GM19372 (cell line): Measurements from ENCODE around the gene PPCDC.
"Not testable (repeated sequence)": the region's sequence is repeated elsewhere in the genome, so short reads cannot be mapped to it uniquely, and the experiment has no call there.

Source experiments
- ATAC-seq: cut with Tn5 transposase; IDR thresholded peaks from one replicate; pipeline ENCODE4 v1.9.1; 2021; ENCODE audit warnings: mild to moderate bottlenecking, low read depth, moderate library complexity; ENCODE audit not compliant: unreplicated experiment

PPCDC gene

GRCh38 chr15:75064846-75065245, 41.5 kb downstream of the PPCDC start:
- ATAC-seq, result no peak

DNA sequence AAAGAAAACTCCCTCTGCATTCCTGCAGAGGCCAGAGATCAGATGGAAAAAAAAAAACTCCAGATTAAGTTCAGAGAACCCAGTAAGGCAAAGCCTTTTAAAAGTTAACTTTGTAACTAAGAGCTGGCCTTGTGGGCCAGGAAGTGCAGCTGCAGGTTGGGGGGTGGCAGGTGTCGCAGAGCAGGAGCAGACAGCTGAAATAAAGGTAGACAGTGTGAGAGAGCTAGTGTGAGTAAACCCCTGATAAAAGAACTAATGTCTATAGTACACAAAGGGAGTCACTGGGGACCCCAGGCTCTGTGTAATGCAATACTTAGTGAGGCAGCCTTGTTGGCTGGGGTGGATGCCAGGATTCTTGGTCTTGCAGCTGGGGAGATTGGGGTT, 42.1 kb downstream of the PPCDC start:
- ATAC-seq, result no peak

- no peak for ATAC-seq
These were observed 42.6 kb downstream of the PPCDC start for GRCh38 chr15:75065851-75066509.

DNA sequence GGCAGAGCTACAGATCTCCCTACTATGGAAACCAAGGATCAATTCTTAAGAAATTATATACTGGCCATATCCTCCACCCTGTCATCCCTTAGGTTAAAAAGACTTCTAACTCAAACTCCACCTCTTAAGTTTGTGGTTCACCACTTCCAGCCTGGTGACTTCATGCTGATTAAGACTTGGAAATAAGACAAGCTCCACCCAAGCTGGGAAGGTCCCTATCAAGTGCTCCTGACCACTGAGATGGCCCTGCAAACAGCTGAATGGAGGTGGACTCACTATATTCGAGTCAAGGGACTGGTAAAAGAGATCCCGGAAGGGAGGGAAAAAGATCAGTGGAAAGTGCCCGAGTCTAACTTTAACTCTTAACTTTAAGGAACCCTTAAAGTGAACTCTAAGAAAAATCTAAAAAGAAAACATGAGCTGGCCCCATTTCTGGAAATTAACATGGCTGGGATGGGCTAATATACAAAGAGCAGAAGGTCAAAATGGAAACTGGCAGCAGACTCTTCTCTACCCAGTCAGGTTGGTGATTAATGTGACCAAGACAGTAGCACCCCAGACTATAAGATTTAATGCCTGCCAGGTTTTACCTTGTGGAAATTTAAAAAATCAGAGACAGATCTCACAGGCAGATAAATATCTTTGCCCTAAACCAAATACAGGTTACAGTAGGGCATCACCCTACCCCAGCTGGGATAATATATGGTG, 43.9 kb downstream of the PPCDC start:
- ATAC-seq, result no peak

- ATAC-seq, result no peak
These were observed 45.4 kb downstream of the PPCDC start for GRCh38 chr15:75068748-75069147.

- peak; percentile 80 for ATAC-seq
These were observed 46.0 kb downstream of the PPCDC start for GRCh38 chr15:75069301-75069925.

GRCh38 chr15:75070674-75071073, 47.3 kb downstream of the PPCDC start:
- ATAC-seq, result no peak

GRCh38 chr15:75073197-75073596, 49.8 kb downstream of the PPCDC start:
- no peak for ATAC-seq

- ATAC-seq, result no peak
These were observed 52.9 kb downstream of the PPCDC start for GRCh38 chr15:75076277-75076676.

GRCh38 chr15:75077551-75077961, 54.2 kb downstream of the PPCDC start:
- not testable (repeated sequence) for ATAC-seq

DNA sequence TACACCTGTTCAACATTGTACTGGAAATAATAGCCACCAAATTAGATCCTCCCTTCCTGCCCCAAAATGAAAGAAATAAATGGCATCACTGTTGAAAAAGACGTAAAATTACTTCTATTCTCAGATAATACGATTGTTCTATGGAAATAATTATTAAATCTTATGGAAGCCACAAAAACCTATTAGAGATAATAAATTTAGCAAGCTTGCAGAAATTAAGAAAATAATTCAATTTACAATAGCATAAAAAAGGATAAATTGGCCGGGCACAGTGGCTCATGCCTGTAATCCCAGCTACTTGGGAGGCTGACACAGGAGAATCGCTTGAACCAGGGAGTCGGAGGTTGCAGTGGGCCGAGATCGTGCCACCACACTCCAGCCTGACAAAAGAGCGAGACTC, 57.8 kb downstream of the PPCDC start:
- ATAC-seq, result no peak

DNA sequence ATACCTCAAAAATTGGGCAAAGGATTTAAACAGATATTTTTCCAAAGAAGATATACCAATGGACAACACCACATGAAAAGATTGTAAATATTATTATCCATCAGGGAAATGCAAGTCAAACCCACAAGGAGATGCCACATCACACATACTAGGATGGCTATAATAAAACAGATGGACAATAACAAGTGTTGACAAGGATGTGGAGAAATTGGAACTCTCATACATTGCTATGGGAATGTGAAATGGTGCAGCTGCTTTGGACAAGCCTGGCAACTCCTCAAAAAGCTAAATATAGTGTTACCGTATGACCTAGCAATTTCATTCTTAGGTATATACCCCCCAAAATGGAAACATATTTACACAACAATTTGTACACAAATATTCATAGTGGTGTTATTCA, 59.3 kb downstream of the PPCDC start:
- ATAC-seq, result no peak

GRCh38 chr15:75085708-75086107, 62.3 kb downstream of the PPCDC start:
- ATAC-seq, result not testable (repeated sequence)

- no peak for ATAC-seq
These were observed 66.3 kb downstream of the PPCDC start for GRCh38 chr15:75089456-75090387.

GRCh38 chr15:75090388-75090734, 67.0 kb downstream of the PPCDC start:
- ATAC-seq, result no peak

DNA sequence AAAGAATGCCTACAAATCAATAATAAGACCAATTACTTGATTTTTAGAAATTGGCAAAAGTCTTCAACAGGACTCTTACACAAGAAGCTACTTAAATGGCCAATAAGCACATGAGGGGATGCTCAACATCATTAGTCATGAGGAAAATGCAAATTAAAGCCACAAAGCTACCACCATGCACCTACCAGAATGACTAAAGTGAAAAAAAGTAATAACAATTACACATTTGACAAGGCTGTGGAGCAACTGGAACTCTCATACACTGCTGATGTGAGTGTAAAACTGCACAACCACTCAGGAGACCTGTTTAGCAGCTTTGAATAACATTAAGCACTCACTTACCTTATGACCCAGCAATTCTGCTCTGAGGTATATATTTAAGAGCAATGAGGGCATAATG, 68.4 kb downstream of the PPCDC start:
- no peak for ATAC-seq

DNA sequence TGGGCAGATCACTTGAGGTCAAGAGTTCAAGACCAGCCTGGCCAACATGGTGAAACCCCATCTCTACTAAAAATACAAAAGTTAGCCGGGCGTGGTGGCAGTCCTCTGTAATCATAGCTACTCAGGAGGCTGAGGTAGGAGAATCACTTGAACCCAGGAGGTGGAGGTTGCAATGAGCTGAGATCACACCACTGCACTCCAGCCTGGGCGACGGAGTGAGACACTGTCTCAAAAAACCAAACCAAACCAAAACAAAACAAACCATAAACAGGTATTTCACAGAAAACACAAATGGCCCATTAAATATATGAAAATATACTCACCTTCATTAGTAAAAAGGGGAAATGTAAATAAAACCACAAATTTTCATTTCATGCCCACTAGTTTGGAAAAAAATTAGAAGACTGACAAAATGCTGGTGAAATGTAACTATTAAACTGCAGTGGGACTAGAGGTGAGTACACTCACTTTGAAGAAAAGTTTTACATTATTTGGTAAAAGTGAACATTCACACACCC, 71.6 kb downstream of the PPCDC start:
- not testable (repeated sequence) for ATAC-seq

DNA sequence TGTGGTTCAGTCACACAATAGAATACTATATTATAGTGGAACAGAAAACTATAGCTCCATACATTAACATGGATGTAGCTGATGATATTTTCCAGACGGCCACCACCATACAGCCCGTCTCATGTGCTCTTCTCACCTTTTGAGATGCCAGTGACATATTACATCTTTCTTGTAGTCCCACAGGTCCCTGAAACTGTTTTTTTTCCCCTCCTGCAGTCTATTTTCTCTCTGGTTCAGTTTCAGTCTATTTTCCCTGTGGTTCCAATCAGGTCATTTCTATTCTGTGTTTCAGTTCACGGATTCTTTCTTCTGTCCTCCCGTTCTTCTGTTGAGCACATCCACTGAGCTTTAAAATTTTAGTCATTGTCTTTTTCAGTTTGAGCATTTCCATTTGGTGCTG, 72.2 kb downstream of the PPCDC start:
- ATAC-seq, result no peak

DNA sequence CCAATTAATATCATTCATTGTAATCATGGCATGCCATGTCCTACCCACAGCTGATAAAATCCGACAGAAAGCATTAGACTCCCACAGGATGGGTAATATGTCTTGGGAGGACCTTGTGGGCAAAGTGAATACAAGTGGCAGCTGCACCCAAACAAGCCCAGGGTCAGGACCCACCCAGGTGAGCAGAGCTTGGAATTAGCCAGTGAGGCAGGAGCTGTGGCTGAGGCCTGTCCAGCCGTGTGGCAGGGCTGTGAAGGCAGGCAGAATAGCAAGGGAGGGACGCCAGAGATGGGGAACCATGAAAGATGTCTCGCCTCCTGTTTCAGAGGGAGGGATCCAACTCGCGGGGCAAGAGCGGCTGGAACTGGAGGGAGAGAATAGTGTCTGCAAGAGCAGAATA, 74.5 kb downstream of the PPCDC start:
- ATAC-seq, result no peak

DNA sequence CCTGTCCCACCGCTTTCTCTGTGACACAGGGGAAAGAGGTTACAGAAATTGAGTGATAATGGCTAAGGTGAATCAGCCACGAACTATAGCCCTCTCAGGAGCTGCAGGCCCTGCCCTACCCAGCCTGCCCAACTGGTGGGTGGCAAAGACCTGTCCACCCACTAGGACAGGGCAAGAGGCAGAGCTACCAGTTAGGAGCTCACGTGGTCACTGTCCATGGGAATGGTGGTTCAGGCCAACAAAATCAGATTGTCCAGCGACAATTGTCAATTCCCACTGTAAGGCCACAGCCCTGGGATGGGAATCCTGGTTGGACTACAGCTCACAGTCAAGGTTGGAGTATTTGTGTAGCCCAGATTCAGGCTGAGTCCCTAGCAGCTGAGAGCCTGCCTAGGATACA, 75.0 kb downstream of the PPCDC start:
- ATAC-seq, result no peak
